ENCODE measurements around the gene KCNMA1.

The KCNMA1 gene

GRCh38 chr10:77361831-77362230, 275.8 kb downstream of the KCNMA1 start:
- no peak for TF ChIP-seq SUZ12 (IDR thresholded peaks at IDR 0.05; ENCODE audit: extremely low read depth, insufficient read depth, insufficient read length)
- TF ChIP-seq YY1 (IDR thresholded peaks at IDR 0.05; ENCODE audit: insufficient read depth, insufficient read length) = no peak
- no peak for TF ChIP-seq ZNF274 (IDR thresholded peaks at IDR 0.05; ENCODE audit: low read depth, low read length)
- Histone ChIP-seq H3K4me1 (ENCODE audit: insufficient read depth, insufficient read length) (no peaks in the 10 kb centered on the region), H3K36me3 (ENCODE audit: insufficient read depth, insufficient read length, low read length) (no peaks in the 10 kb centered on the region), H3K27me3 (ENCODE audit: insufficient read depth, insufficient read length) (no peaks in the 10 kb centered on the region), H3K9me3 (ENCODE audit: insufficient read depth, low read length) (no peaks in the 10 kb centered on the region; the same call in 1 of the 2 replicates), H3K9ac (ENCODE audit: insufficient read length, low read depth) (no peak overlapping the region), H3K4me3 (ENCODE audit: insufficient read length, low read depth) (no peak overlapping the region)
- DNase-seq (ENCODE audit: low read depth, low spot score) = no peak

GRCh38 chr10:77361426-77361825, 276.2 kb downstream of the KCNMA1 start:
- Histone ChIP-seq H3K9ac (ENCODE audit: insufficient read length, low read depth) (no peak overlapping the region), H3K9me3 (ENCODE audit: insufficient read depth, low read length) (no peaks in the 10 kb centered on the region; the same call in 1 of the 2 replicates), H3K27me3 (ENCODE audit: insufficient read depth, insufficient read length) (no peaks in the 10 kb centered on the region), H3K4me1 (ENCODE audit: insufficient read depth, insufficient read length) (no peaks in the 10 kb centered on the region), H3K4me3 (ENCODE audit: insufficient read length, low read depth) (no peak overlapping the region), H3K36me3 (ENCODE audit: insufficient read depth, insufficient read length, low read length) (no peaks in the 10 kb centered on the region)
- DNase-seq (ENCODE audit: low read depth, low spot score) = no peak
- TF ChIP-seq SUZ12 (IDR thresholded peaks at IDR 0.05; ENCODE audit: extremely low read depth, insufficient read depth, insufficient read length) = no peak
- TF ChIP-seq YY1 (IDR thresholded peaks at IDR 0.05; ENCODE audit: insufficient read depth, insufficient read length) = no peak
- TF ChIP-seq ZNF274 (IDR thresholded peaks at IDR 0.05; ENCODE audit: low read depth, low read length) = no peak

GRCh38 chr10:77360835-77361234, 276.8 kb downstream of the KCNMA1 start:
- H3K4me1 ChIP-seq (ENCODE audit: insufficient read depth, insufficient read length) = no peaks in the 10 kb centered on the region
- TF ChIP-seq YY1 (IDR thresholded peaks at IDR 0.05; ENCODE audit: insufficient read depth, insufficient read length) (no peak), SUZ12 (IDR thresholded peaks at IDR 0.05; ENCODE audit: extremely low read depth, insufficient read depth, insufficient read length) (no peak), ZNF274 (IDR thresholded peaks at IDR 0.05; ENCODE audit: low read depth, low read length) (no peak)
- H3K27me3 ChIP-seq (ENCODE audit: insufficient read depth, insufficient read length) = no peaks in the 10 kb centered on the region
- H3K9ac ChIP-seq (ENCODE audit: insufficient read length, low read depth) = no peak overlapping the region
- no peak overlapping the region for H3K4me3 ChIP-seq (ENCODE audit: insufficient read length, low read depth)
- no peaks in the 10 kb centered on the region for H3K36me3 ChIP-seq (ENCODE audit: insufficient read depth, insufficient read length, low read length)
- DNase-seq (ENCODE audit: low read depth, low spot score) = no peak
- no peaks in the 10 kb centered on the region; the same call in 1 of the 2 replicates for H3K9me3 ChIP-seq (ENCODE audit: insufficient read depth, low read length)

- H3K4me1 ChIP-seq (ENCODE audit: insufficient read depth, insufficient read length) = no peaks in the 10 kb centered on the region
- TF ChIP-seq ZNF274 (IDR thresholded peaks at IDR 0.05; ENCODE audit: low read depth, low read length) (no peak), SUZ12 (IDR thresholded peaks at IDR 0.05; ENCODE audit: extremely low read depth, insufficient read depth, insufficient read length) (no peak), YY1 (IDR thresholded peaks at IDR 0.05; ENCODE audit: insufficient read depth, insufficient read length) (no peak)
- DNase-seq (ENCODE audit: low read depth, low spot score) = no peak
- H3K27me3 ChIP-seq (ENCODE audit: insufficient read depth, insufficient read length) = no peaks in the 10 kb centered on the region
- no peak overlapping the region for H3K4me3 ChIP-seq (ENCODE audit: insufficient read length, low read depth)
- H3K9ac ChIP-seq (ENCODE audit: insufficient read length, low read depth) = no peak overlapping the region
- H3K9me3 ChIP-seq (ENCODE audit: insufficient read depth, low read length) = no peaks in the 10 kb centered on the region; the same call in 1 of the 2 replicates
- no peaks in the 10 kb centered on the region for H3K36me3 ChIP-seq (ENCODE audit: insufficient read depth, insufficient read length, low read length)
Measured at GRCh38 chr10:77359950-77360520, 277.6 kb downstream of the KCNMA1 start.

- Histone ChIP-seq H3K9me3 (ENCODE audit: insufficient read depth, low read length) (no peaks in the 10 kb centered on the region; the same call in 1 of the 2 replicates), H3K36me3 (ENCODE audit: insufficient read depth, insufficient read length, low read length) (no peaks in the 10 kb centered on the region), H3K4me3 (ENCODE audit: insufficient read length, low read depth) (no peak overlapping the region), H3K9ac (ENCODE audit: insufficient read length, low read depth) (no peak overlapping the region), H3K4me1 (ENCODE audit: insufficient read depth, insufficient read length) (no peaks in the 10 kb centered on the region), H3K27me3 (ENCODE audit: insufficient read depth, insufficient read length) (no peaks in the 10 kb centered on the region)
- DNase-seq (ENCODE audit: low read depth, low spot score) = no peak
- TF ChIP-seq SUZ12 (IDR thresholded peaks at IDR 0.05; ENCODE audit: extremely low read depth, insufficient read depth, insufficient read length) (no peak), YY1 (IDR thresholded peaks at IDR 0.05; ENCODE audit: insufficient read depth, insufficient read length) (no peak), ZNF274 (IDR thresholded peaks at IDR 0.05; ENCODE audit: low read depth, low read length) (no peak)
Measured at GRCh38 chr10:77359287-77359691, 278.3 kb downstream of the KCNMA1 start.

GRCh38 chr10:77358656-77359055, 279.0 kb downstream of the KCNMA1 start:
- H3K9ac ChIP-seq (ENCODE audit: insufficient read length, low read depth) = no peak overlapping the region
- H3K9me3 ChIP-seq (ENCODE audit: insufficient read depth, low read length) = no peaks in the 10 kb centered on the region; the same call in 1 of the 2 replicates
- H3K4me1 ChIP-seq (ENCODE audit: insufficient read depth, insufficient read length) = no peaks in the 10 kb centered on the region
- H3K36me3 ChIP-seq (ENCODE audit: insufficient read depth, insufficient read length, low read length) = no peaks in the 10 kb centered on the region
- TF ChIP-seq ZNF274 (IDR thresholded peaks at IDR 0.05; ENCODE audit: low read depth, low read length) = no peak
- TF ChIP-seq SUZ12 (IDR thresholded peaks at IDR 0.05; ENCODE audit: extremely low read depth, insufficient read depth, insufficient read length) = no peak
- no peak for TF ChIP-seq YY1 (IDR thresholded peaks at IDR 0.05; ENCODE audit: insufficient read depth, insufficient read length)
- no peaks in the 10 kb centered on the region for H3K27me3 ChIP-seq (ENCODE audit: insufficient read depth, insufficient read length)
- H3K4me3 ChIP-seq (ENCODE audit: insufficient read length, low read depth) = no peak overlapping the region
- DNase-seq (ENCODE audit: low read depth, low spot score) = no peak

- H3K4me3 ChIP-seq (ENCODE audit: insufficient read length, low read depth) = no peak overlapping the region
- H3K27me3 ChIP-seq (ENCODE audit: insufficient read depth, insufficient read length) = no peaks in the 10 kb centered on the region
- no peaks in the 10 kb centered on the region for H3K36me3 ChIP-seq (ENCODE audit: insufficient read depth, insufficient read length, low read length)
- no peaks in the 10 kb centered on the region; the same call in 1 of the 2 replicates for H3K9me3 ChIP-seq (ENCODE audit: insufficient read depth, low read length)
- H3K9ac ChIP-seq (ENCODE audit: insufficient read length, low read depth) = no peak overlapping the region
- TF ChIP-seq YY1 (IDR thresholded peaks at IDR 0.05; ENCODE audit: insufficient read depth, insufficient read length) (no peak), ZNF274 (IDR thresholded peaks at IDR 0.05; ENCODE audit: low read depth, low read length) (no peak), SUZ12 (IDR thresholded peaks at IDR 0.05; ENCODE audit: extremely low read depth, insufficient read depth, insufficient read length) (no peak)
- H3K4me1 ChIP-seq (ENCODE audit: insufficient read depth, insufficient read length) = no peaks in the 10 kb centered on the region
- no peak for DNase-seq (ENCODE audit: low read depth, low spot score)
Measured at GRCh38 chr10:77357611-77358310, 279.8 kb downstream of the KCNMA1 start.

All from NT2/D1 (cell line).